K562 (cell line): Measurements from ENCODE around the gene EIF3J. TPM values are rescaled to one million over a fixed set of nuclear protein-coding genes. Genes with fewer than 3 reads are reported as not detected.
A peak's percentile ranks its signal among the peaks of the same experiment; 100 is the strongest.

Experiments used
- ARHGAP35 ChIP-seq: fragments of 450-650 bp; IDR thresholded peaks from 2 replicates; pipeline ENCODE4 v1.6.1; 2018; ENCODE audit not compliant: partially characterized antibody
- ARID1B ChIP-seq: fragments of 450-650 bp; IDR thresholded peaks from 2 replicates; pipeline ENCODE4 v1.6.1; 2016; ENCODE audit warnings: antibody characterized with exemption, mild to moderate bottlenecking, inconsistent platforms
- BCOR ChIP-seq: fragments of 450-650 bp; IDR thresholded peaks from 2 replicates; pipeline ENCODE4 v1.6.1; 2016
- BMI1 ChIP-seq: fragments of 150-350 bp; IDR thresholded peaks from 2 replicates; pipeline ENCODE4 v1.6.1; 2014; ENCODE audit warnings: low read length
- CCAR2 ChIP-seq: fragments of 200-400 bp; formaldehyde crosslinking; IDR thresholded peaks from 2 replicates; pipeline ENCODE4 v1.6.1; 2017; ENCODE audit warnings: mild to moderate bottlenecking, low read depth, low read length
- ELF2 ChIP-seq: fragments of 250-450 bp; sonication (Bioruptor Pico); IDR thresholded peaks from 2 replicates; pipeline ENCODE4 v1.5.0; 2021; ENCODE audit warnings: mild to moderate bottlenecking
- FOXK2 ChIP-seq, 2 experiments: fragments of 450-650 bp; IDR thresholded peaks in 1 of 2; conservative IDR thresholded peaks in 1 of 2; 2 replicates each; pipeline ENCODE4 v1.6.1; 2016; ENCODE audit warnings: low read depth in 2 of 2, mild to moderate bottlenecking in 1 of 2
- KLF6 ChIP-seq: fragments of 250-450 bp; sonication (Bioruptor Pico); IDR thresholded peaks from 2 replicates; pipeline ENCODE4 v1.4.0; 2020; ENCODE audit warnings: mild to moderate bottlenecking, moderate library complexity, borderline replicate concordance
- NCOA4 ChIP-seq: fragments of 450-650 bp; IDR thresholded peaks from 2 replicates; pipeline ENCODE4 v1.6.1; 2018; ENCODE audit warnings: mild to moderate bottlenecking; ENCODE audit not compliant: partially characterized antibody
- PTBP1 ChIP-seq: fragments of 200-400 bp; formaldehyde crosslinking; IDR thresholded peaks from 2 replicates; pipeline ENCODE4 v1.6.1; 2017; ENCODE audit warnings: low read depth, low read length
- RFX1 ChIP-seq: fragments of 450-650 bp; IDR thresholded peaks from 2 replicates; pipeline ENCODE4 v1.6.1; 2016; ENCODE audit warnings: mild to moderate bottlenecking, moderate library complexity
- RUNX1 ChIP-seq: sonication (generic); IDR thresholded peaks from 2 replicates; pipeline ENCODE4 v1.6.1; 2016; ENCODE audit warnings: antibody characterized with exemption, low read depth
- SIN3A ChIP-seq, 2 experiments: fragments of 150-350 bp in 1 of 2; IDR thresholded peaks; 2 replicates each; pipeline ENCODE4 v1.6.1; 2011 to 2016; ENCODE audit warnings: borderline replicate concordance in 2 of 2, low read depth in 2 of 2, low read length in 2 of 2, mild to moderate bottlenecking in 2 of 2, moderate library complexity in 2 of 2; ENCODE audit not compliant: control insufficient read depth in 1 of 2
- SIRT6 ChIP-seq: IDR thresholded peaks from one replicate; pipeline ENCODE4 v1.6.1; 2012; ENCODE audit warnings: low read depth, mild to moderate bottlenecking, control low read depth, inconsistent platforms, low read length, moderate library complexity
- SMARCA4 ChIP-seq: fragments of 450-650 bp; IDR thresholded peaks from 2 replicates; pipeline ENCODE4 v1.6.1; 2016
- TCFL5 ChIP-seq: fragments of 250-450 bp; sonication (Bioruptor Pico); conservative IDR thresholded peaks from 2 replicates; pipeline ENCODE4 v1.6.1; 2021; ENCODE audit warnings: mild to moderate bottlenecking, moderate library complexity, matching md5 sums
- TSHZ1 ChIP-seq: fragments of 250-450 bp; sonication (Bioruptor Pico); IDR thresholded peaks from 2 replicates; pipeline ENCODE4 v1.4.0; 2020; ENCODE audit warnings: mild to moderate bottlenecking, moderate library complexity
- ZFP30 ChIP-seq: fragments of 250-450 bp; sonication (Bioruptor Pico); IDR thresholded peaks from 2 replicates; pipeline ENCODE4 v1.8.0; 2022; ENCODE audit warnings: moderate library complexity, mild to moderate bottlenecking, inconsistent platforms, borderline replicate concordance
- ZNF146 ChIP-seq: IDR thresholded peaks from one replicate; pipeline ENCODE4 v1.6.1; 2018; ENCODE audit warnings: missing compliant biosample characterization; ENCODE audit not compliant: unreplicated experiment
- ZNF592 ChIP-seq: fragments of 450-650 bp; IDR thresholded peaks from 2 replicates; pipeline ENCODE4 v1.6.1; 2017; ENCODE audit warnings: antibody characterized with exemption, mild to moderate bottlenecking
- polyA plus RNA-seq, 8 experiments: library from polyadenylated mRNA; depleted of rRNA in 4 of 8; stranded (reverse) in 5 of 8; unstranded in 3 of 8; fragments of >200 nt; fragmentation: Nextera tagmentation in 2 of 8; fragmentation: Illumina TruSeq in 1 of 8; extraction: Ambion mirVana in 2 of 8; extraction: Trizol in 1 of 8; gene quantifications; 2 replicates each; pipeline versions ENCODE4 v1.2.1 to v1.2.3, GENCODE V29; 2011 to 2014; ENCODE audit warnings: inconsistent platforms in 1 of 8, missing spikeins in 1 of 8
- total RNA-seq, 7 experiments: library from RNA; depleted of rRNA in 6 of 7; stranded (reverse); fragments of >200 nt in 6 of 7; fragmentation: Illumina TruSeq in 2 of 7; extraction: Trizol in 2 of 7; gene quantifications; 2 replicates each; pipeline versions ENCODE4 v1.2.1 to v1.2.3, GENCODE V29; 2011 to 2021; ENCODE audit warnings: low replicate concordance in 1 of 7

The EIF3J gene
- total and polyA plus RNA-seq, 9 of the 15 experiments (the other 6 are each of a cell fraction or from before 2014, with no cell fraction given) = 44.2 to 217 (median 151) TPM

GRCh38 chr15:44542596-44542995, 5.6 kb downstream of the EIF3J start (continued):
- TF ChIP-seq TSHZ1 (no peak), RUNX1 (no peak), RFX1 (no peak), BCOR (no peak), FOXK2 (conservative IDR thresholded peaks at IDR 0.05 in 1 of 2, IDR thresholded peaks at IDR 0.05 in 1 of 2; ENCODE audit: low read depth in 2 of 2) (peak in 1 of 2 experiments; percentile 50; a peak in 1 of 4 replicates), SIN3A (IDR thresholded peaks at IDR 0.05; ENCODE audit: borderline replicate concordance in 2 of 2, control insufficient read depth in 1 of 2, low read depth in 2 of 2, low read length in 2 of 2) (no peak), CCAR2 (no peak), ZNF592 (peak; percentile 41; the same call in 1 of the 2 replicates), ARID1B (peak; percentile 38; the same call in 1 of the 2 replicates), BMI1 (no peak), KLF6 (no peak), TCFL5 (CRISPR knock-in tag) (no peak), ZFP30 (CRISPR knock-in tag) (no peak), ARHGAP35 (no peak), ZNF146 (no peak), SIRT6 (no peak), PTBP1 (no peak), SMARCA4 (0 out of 2 replicates have a peak, but pooled peaks have one; percentile 24), NCOA4 (no peak), ELF2 (no peak)
